Mammary microvascular endothelial cell (primary cell): Measurements from ENCODE around the gene FBXL13. TPM values are rescaled to one million over a fixed set of nuclear protein-coding genes. Genes with fewer than 3 reads are reported as not detected.

Experiments
- total RNA-seq: library from RNA; depleted of rRNA; stranded (reverse); fragments of >200 nt; gene quantifications from 2 replicates; pipeline ENCODE4 v1.2.3, GENCODE V29; 2015

The FBXL13 gene
- total RNA-seq: 0.87 and 1.7 TPM in 2 replicates

GRCh38 chr7:103074519-103075336, at the start of gene FBXL13, which contains the start of gene ARMC10:
Gene FBXL13 (minus strand): TSS chr7:103074796.
Gene ARMC10 (plus strand): TSS chr7:103075140. CDS start chr7:103075273, 133 bp downstream.

GRCh38 chr7:102912742-102913141, 161.9 kb downstream of the FBXL13 start, which contains the start of gene LRRC17:
Gene LRRC17 (plus strand): TSS chr7:102913000. CDS start chr7:102933914, 20,914 bp downstream.

Other genes with a start within 250 kb of the FBXL13 start
- 2.1 and 3.3 TPM in 2 replicates for gene LRRC17, start 161.8 kb downstream of the FBXL13 start, total RNA-seq
- gene ARMC10, start 344 bp upstream of the FBXL13 start, total RNA-seq: 25.2 and 27.2 TPM in 2 replicates
- gene NAPEPLD, start 74.3 kb upstream of the FBXL13 start, total RNA-seq: 3.1 and 4.4 TPM in 2 replicates
- gene PMPCB, start 222.6 kb upstream of the FBXL13 start, total RNA-seq: 38.3 and 41.2 TPM in 2 replicates